ENCODE measurements around the gene HASPIN. TPM values are rescaled to one million over a fixed set of nuclear protein-coding genes. Genes with fewer than 3 reads are reported as not detected.

HASPIN gene
- total RNA-seq, 1 donor from 2014 or later: 4.3 TPM

GRCh38 chr17:3739422-3740124, 15.9 kb downstream of the HASPIN start:
- no peak for DNase-seq

DNA sequence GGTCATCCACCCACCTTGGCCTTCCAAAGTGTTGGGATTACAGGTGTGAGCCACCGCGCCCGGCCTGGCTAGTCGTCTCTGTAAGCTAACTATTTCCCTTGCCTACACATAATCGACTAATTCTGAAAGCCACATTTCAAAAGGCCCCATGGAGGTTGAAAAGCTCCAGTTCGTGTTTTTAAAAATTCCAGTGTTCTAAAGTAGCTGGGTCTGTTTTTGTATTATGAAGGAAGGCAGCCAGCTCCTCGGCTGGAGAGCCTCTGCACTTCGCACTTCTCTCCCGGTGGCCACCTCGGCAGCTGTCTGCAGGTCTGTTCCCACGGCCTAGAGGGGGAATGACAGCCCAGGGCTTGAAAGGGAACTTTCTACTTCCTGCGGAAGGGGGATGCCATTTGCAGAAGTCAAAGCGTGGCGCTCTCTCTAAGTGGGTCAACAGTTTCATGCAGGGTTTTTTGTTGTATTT, 16.9 kb downstream of the HASPIN start:
- no peak for DNase-seq

DNA sequence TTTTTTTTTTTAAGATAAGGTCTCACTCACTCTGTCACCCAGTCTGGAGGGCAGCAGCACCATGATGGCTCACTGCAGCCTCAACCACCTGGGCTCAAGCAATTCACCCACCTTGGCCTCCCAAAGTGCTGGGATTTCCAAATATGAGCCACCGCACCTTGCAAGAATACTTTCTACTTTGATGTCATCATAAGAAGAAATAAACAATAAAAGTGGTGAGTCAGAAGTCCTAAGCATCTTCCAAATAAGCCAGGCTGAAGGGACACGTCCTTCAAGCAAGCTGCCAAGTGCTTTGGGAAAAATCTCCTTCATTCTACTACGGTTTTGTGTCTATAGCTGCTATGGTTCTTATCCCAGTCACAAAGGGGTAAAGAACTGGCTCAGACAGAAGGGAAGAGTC, 20.3 kb downstream of the HASPIN start:
- no peak for DNase-seq

DNA sequence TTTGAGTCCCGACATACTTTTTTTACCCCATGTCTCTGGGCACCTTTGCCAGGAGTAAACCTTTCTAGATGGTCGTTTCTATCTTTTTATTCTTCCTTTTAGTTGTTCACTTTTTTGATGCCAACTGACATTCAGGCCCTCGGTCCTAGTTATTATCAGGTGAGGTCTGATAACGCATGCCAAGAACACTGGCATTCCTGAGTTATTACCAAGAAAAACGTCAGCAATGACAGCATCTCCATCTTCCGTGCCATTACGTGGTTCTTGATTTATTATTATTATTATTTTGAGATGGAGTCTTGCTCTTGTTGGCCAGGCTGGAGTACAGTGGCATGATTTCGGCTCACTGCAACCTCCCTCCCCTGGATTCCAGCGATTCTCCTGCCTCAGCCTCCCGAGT, 21.4 kb downstream of the HASPIN start:
- DNase-seq: no peak

GRCh38 chr17:3747805-3748204, 24.1 kb downstream of the HASPIN start:
- no peak for DNase-seq

DNA sequence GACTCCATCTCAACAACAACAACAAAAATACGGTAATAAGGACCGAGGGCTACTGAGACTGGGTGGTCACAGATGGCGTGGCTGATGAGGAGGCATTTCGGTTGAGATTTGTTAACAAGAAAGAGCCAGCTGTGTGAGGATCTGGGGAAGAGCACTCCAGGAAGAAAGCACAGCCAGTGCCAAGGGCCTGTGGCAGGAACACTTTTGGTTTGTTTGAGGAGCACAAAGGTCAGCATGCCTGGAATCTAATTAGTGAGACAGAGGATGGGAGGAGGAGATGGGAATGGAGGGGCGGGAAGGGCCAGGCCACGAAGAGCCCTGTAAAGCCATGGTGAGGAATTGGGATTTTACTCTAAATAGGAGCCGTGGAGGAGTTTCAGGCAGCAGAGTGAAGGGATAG, 24.9 kb downstream of the HASPIN start:
- no peak for DNase-seq

- DNase-seq: no peak
These were observed 26.6 kb downstream of the HASPIN start for GRCh38 chr17:3750296-3750695.

GRCh38 chr17:3750926-3751325, 27.2 kb downstream of the HASPIN start:
- no peak for DNase-seq

DNA sequence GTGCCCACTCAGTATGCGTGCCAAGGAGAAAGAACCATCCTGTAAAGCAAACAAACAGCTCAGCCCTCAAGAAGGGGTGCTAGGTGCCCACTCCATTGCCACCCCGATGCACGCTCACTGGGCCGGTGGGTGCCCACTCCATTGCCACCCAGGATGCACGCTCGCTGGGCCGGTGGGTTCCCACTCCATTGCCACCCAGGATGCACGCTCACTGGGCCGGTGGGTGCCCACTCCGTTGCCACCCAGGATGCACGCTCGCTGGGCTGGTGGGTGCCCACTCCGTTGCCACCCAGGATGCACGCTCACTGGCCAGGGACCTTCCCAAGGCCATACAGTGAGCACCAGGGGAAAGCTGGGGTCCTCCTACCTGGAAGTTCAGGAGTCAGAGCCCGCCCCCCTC, 28.1 kb downstream of the HASPIN start:
- no peak for DNase-seq

GRCh38 chr17:3753624-3754023, 29.9 kb downstream of the HASPIN start:
- DNase-seq: no peak

DNA sequence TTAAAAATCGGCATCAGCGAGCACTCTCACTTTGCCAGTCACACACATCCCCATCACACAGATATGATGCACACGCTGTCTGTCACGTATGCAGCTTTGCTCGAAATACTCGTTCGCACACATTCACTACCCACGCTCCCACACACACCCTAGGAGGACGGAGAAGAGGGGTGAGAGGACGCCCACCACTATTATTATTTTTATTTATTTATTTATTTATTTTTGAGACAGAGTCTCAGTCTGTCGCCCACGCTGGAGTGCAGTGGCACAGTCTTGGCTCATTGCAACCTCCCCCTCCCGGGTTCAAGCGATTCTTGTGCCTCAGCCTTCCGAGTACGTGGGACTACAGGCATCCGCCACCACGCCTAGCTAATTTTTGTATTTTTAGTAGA, 30.4 kb downstream of the HASPIN start:
- no peak for DNase-seq

- DNase-seq: no peak
These were observed 31.0 kb downstream of the HASPIN start for GRCh38 chr17:3754458-3755334.

GRCh38 chr17:3755335-3756030, 31.8 kb downstream of the HASPIN start:
- no peak for DNase-seq

- DNase-seq: no peak
These were observed 36.0 kb downstream of the HASPIN start for GRCh38 chr17:3759597-3760216.

DNA sequence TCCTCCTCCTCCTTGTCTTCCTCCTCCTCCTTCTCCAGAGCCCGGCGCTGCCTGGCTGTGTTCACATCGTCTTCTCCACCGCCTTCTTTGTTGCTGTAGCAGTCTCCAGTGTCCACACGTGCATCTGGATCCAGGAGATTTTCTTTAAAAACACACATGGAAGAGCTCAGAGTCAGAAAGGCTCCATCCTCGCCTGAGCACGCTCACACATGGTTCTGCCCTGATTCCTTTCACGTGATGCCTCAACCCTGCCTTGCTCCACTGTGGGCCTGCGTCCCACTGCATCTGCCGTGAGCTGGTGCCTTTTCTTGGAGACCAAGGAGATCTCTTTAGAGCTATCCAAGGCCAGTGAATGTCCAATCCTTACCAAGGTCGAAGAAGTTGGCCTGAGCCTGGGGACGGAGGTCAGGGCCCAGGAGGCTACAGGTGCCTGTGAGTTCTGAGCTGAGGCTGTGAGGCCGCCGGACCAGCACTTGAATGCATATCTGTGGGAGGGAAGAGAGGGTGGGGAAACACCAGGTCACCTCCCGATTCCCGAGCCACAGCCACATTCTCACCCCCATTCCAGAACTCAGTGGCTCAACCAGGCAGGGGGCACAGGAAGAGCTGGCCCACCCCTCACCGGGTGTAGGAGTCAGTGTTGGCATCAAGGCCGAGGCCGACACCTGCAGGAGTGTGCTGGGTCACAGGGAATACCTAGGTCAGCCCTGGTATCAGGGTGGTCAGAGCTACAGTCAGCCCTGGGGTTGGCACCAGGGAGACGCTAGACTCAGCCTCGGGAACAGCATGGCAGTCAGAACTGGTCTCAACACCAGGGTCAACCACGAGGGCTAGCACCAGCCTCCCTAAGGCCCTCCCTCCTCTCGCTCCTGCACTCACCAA, 37.6 kb downstream of the HASPIN start:
- DNase-seq: no peak

- no peak for DNase-seq
These were observed 38.2 kb downstream of the HASPIN start for GRCh38 chr17:3761918-3762380.

GRCh38 chr17:3762922-3763776, 39.4 kb downstream of the HASPIN start:
- DNase-seq: no peak

- no peak for DNase-seq
These were observed 40.1 kb downstream of the HASPIN start for GRCh38 chr17:3763777-3764170.

DNA sequence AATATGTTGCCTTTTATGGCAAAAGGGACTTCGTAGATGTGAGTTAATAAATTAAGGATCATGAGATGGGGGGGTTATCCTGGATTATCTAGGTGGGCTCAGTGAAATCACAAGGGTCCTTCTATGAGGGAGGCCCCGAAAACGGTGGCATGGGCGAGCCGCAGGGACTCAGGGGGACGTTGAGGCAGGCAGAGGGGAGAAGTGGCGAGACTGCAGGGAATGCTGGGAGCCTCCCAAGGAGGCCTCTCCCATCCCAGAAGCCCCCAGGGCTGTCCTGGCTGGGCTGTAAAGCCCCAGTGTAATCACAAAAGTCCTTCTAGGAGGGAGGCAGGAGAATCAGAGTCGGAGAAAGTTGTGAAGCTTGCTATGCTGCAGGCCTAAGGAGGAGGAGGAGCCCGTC, 42.3 kb downstream of the HASPIN start:
- no peak for DNase-seq

DNA sequence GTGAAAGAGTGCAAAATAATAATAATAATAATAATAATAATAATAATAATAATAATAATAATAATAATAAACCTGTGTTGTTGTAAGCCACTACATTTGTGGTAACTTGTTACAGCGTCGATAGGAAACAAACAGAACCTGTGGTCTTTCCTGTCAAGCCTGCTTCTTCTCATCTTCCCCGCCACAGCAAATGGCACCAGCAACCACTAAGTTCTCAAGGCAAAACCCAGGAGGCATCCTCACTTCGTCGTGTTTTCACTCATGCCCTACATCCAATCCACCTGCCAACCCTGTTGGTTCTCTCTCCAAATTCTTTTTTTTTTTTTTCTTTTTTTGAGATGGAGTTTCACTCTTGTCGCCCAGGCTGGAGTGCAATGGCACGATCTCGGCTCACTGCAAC, 43.1 kb downstream of the HASPIN start:
- no peak for DNase-seq

DNA sequence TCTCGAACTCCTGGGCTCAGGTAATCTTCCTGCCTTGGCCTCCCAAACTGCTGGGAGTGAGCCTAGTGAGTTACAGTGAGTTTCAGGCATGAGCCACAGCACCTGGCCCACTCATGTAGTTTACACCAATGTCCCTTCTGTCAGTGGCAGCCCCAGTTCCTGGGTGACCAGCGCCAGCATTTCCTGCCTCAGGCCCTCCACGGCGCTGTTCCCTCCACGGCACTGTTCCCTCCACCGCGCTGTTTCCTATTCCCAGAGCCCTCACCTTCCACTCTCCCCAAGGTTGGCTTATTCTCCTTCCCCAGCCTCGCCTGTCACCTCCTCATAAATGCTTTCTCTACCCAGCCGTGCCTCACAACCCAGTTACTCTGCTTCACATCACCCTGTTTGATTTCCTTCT, 44.6 kb downstream of the HASPIN start:
- no peak for DNase-seq

Data from dermis blood vessel endothelial cell (primary cell).